GM13977 (cell line): Measurements from ENCODE around the gene IFT122.

Source experiments
- DNase-seq: peaks from one replicate; pipeline ENCODE4 v3.0.0; 2012; ENCODE audit warnings: low spot score
- in situ Hi-C: fragments of 300-500 bp; cut with MboI; formaldehyde crosslinking; loops from one replicate; pipeline ENCODE4 v1.12.0; 2022; ENCODE audit warnings: low sequenced_read_pairs, low pct_unique_long_range_greater_than_20kb, mixed read lengths, inconsistent platforms; ENCODE audit not compliant: unreplicated experiment
- TF ChIP-seq, protein P1 (sequence below): IDR thresholded peaks from 2 replicates; pipeline ENCODE4 v1.5.1; 2012; ENCODE audit warnings: mild to moderate bottlenecking, control low read depth; ENCODE audit not compliant: insufficient read depth; ENCODE audit errors: extremely low read depth, missing control alignments

IFT122 gene

DNA sequence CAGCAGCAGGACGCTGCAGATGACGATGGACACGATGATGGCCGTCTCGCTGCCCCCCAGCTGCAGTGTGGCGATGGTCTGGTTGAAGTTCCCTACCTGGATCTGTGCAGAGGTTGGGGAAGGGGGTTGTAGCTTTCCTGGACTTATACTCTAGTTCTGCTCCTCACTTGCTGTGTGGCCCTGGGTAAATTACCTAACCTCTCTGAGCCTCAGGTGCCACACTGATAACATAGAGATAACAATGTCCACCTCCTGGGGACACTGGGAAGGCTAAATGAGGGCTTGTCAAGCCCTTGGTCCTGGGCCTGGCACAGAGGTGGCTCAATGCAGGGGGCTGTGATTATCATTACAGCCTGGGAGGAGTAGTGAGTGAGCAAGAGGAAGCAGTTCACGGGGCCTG, 129.8 kb downstream of the IFT122 start:
- DNase-seq: no peak
- TF ChIP-seq, protein P1, sequence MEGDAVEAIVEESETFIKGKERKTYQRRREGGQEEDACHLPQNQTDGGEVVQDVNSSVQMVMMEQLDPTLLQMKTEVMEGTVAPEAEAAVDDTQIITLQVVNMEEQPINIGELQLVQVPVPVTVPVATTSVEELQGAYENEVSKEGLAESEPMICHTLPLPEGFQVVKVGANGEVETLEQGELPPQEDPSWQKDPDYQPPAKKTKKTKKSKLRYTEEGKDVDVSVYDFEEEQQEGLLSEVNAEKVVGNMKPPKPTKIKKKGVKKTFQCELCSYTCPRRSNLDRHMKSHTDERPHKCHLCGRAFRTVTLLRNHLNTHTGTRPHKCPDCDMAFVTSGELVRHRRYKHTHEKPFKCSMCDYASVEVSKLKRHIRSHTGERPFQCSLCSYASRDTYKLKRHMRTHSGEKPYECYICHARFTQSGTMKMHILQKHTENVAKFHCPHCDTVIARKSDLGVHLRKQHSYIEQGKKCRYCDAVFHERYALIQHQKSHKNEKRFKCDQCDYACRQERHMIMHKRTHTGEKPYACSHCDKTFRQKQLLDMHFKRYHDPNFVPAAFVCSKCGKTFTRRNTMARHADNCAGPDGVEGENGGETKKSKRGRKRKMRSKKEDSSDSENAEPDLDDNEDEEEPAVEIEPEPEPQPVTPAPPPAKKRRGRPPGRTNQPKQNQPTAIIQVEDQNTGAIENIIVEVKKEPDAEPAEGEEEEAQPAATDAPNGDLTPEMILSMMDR: no peak
- in situ Hi-C loops: no loop called here
